Ascending aorta (tissue), 2 donors: ENCODE results near the gene DNAH2. TPM values are rescaled to one million over a fixed set of nuclear protein-coding genes. Genes with fewer than 3 reads are reported as not detected.

Experiments
- DNase-seq, 2 donors: peaks; one replicate each; pipeline ENCODE4 v3.0.0-alpha.2; 2019; ENCODE audit warnings: low spot score in 2 of 2
- H3K27ac ChIP-seq, 2 donors: fragments of 200-600 bp; sonication (generic); one replicate each; pipeline ENCODE4 v1.5.1; 2016 to 2017; ENCODE audit warnings: mild to moderate bottlenecking in 1 of 2
- H3K27me3 ChIP-seq: fragments of 200-600 bp; sonication (generic); one replicate; pipeline ENCODE4 v1.5.1; 2017
- H3K36me3 ChIP-seq, 2 donors: fragments of 200-600 bp; sonication (generic); one replicate each; pipeline ENCODE4 v1.5.1; 2016
- H3K4me1 ChIP-seq, 2 donors: fragments of 200-600 bp; sonication (generic); one replicate each; pipeline ENCODE4 v1.5.1; 2016 to 2017; ENCODE audit warnings: mild to moderate bottlenecking in 1 of 2
- H3K4me3 ChIP-seq, 2 donors: fragments of 200-600 bp; sonication (generic); one replicate each; pipeline ENCODE4 v1.5.1; 2016 to 2017; ENCODE audit warnings: mild to moderate bottlenecking in 1 of 2
- H3K9me3 ChIP-seq, 2 donors: fragments of 200-600 bp; sonication (generic); one replicate each; pipeline ENCODE4 v1.5.1; 2016
- CTCF ChIP-seq, 3 experiments: fragments of 200-600 bp in 2 of 3; fragments of 450-650 bp in 1 of 3; sonication (generic) in 2 of 3; IDR thresholded peaks; one replicate each; pipeline ENCODE4 v1.5.1; 2016 to 2019; ENCODE audit warnings: antibody characterized with exemption in 3 of 3, mild to moderate bottlenecking in 1 of 3, moderate library complexity in 1 of 3
- intact Hi-C: fragments of 100-400 bp; cut with DNase I; formaldehyde crosslinking; loops from one replicate; pipeline ENCODE4 v1.15.1; 2023
- total RNA-seq: library from RNA; depleted of rRNA; stranded (reverse); fragments of >200 nt; gene quantifications from one replicate; pipeline ENCODE4 v1.1.0, GENCODE V29; 2016

Gene DNAH2
- total RNA-seq, 1 donor from 2014 or later = 0.43 TPM

- intact Hi-C loops = loop anchor here (5.0 to 10.0 kb wide), 5 partner anchors 226 to 826 kb away; partner anchors contain the start of genes FXR2, KCTD11, PHF23 and RNASEK
- H3K36me3 ChIP-seq = peaks cover 0 to under 1% of the 10 kb centered on the region in 2 donors
- no peaks in the 10 kb centered on the region for H3K9me3 ChIP-seq
- H3K4me1 ChIP-seq = peaks cover 14 to 42% of the 10 kb centered on the region in 2 donors
- DNase-seq = no peak
- no peaks in the 10 kb centered on the region for H3K27me3 ChIP-seq
- H3K4me3 ChIP-seq = peak overlapping the region; percentile 80 to 88
- no peak for TF ChIP-seq CTCF (IDR thresholded peaks at IDR 0.05)
- H3K27ac ChIP-seq = peak overlapping the region; percentile 97 to 99
Measured at GRCh38 chr17:7840875-7841274, 123.3 kb downstream of the DNAH2 start.

DNA sequence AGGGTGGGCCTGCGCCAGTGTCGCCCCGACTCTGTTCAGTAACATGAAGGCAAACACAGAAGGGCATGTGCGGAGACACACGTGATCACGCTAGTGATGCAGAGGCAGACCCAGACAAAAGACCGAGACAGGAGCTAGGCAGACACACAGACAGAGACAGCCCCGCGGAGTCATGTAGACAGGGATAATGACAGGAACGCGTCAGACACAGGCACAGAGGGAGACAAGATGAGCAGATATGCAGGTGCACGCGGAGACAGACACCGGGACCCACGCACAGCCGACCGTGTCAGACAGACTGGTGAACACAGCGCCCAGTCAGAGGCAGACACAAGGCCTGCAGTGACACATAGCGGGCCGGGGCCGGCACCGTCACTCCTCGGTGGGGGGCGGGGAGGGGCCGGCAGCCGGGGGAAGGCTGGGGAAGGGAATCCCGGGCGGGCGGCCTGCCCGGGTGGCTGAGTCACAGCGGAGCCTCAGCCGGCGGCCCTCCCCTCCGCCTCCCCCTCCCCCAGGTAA is 123.9 kb downstream of the DNAH2 start:
- peak; percentile 88 to 97 for DNase-seq
- intact Hi-C loops = loop anchor here (5.0 to 10.0 kb wide), 5 partner anchors 227 to 827 kb away; partner anchors contain the start of genes FXR2, KCTD11, PHF23 and RNASEK
- TF ChIP-seq CTCF (IDR thresholded peaks at IDR 0.05) = peak; percentile 6 to 57 (median 21)
- Histone ChIP-seq H3K9me3 (no peaks in the 10 kb centered on the region), H3K27ac (peak overlapping the region; percentile 97 to 99), H3K27me3 (no peaks in the 10 kb centered on the region), H3K4me3 (peak overlapping the region; percentile 80 to 88), H3K4me1 (peaks cover 12 to 38% of the 10 kb centered on the region in 2 donors), H3K36me3 (peaks cover 3 to 6% of the 10 kb centered on the region in 2 donors)

- intact Hi-C loops = loop anchor here (2.0 to 10.0 kb wide), 7 partner anchors 155 to 827 kb away; partner anchors contain the start of genes FXR2, KCTD11, PHF23 and RNASEK
- H3K9me3 ChIP-seq = no peaks in the 10 kb centered on the region
- no peaks in the 10 kb centered on the region for H3K27me3 ChIP-seq
- peak; percentile 64 to 94 for DNase-seq
- TF ChIP-seq CTCF (IDR thresholded peaks at IDR 0.05) = peak in 1 of 3 experiments; percentile 3
- H3K4me3 ChIP-seq = peak overlapping the region; percentile 80 to 88
- peaks cover 7 to 11% of the 10 kb centered on the region in 2 donors for H3K36me3 ChIP-seq
- H3K4me1 ChIP-seq = peaks cover 7 to 33% of the 10 kb centered on the region in 2 donors
- peak overlapping the region; percentile 97 to 99 for H3K27ac ChIP-seq
Measured at GRCh38 chr17:7841915-7842379, 124.4 kb downstream of the DNAH2 start.

DNA sequence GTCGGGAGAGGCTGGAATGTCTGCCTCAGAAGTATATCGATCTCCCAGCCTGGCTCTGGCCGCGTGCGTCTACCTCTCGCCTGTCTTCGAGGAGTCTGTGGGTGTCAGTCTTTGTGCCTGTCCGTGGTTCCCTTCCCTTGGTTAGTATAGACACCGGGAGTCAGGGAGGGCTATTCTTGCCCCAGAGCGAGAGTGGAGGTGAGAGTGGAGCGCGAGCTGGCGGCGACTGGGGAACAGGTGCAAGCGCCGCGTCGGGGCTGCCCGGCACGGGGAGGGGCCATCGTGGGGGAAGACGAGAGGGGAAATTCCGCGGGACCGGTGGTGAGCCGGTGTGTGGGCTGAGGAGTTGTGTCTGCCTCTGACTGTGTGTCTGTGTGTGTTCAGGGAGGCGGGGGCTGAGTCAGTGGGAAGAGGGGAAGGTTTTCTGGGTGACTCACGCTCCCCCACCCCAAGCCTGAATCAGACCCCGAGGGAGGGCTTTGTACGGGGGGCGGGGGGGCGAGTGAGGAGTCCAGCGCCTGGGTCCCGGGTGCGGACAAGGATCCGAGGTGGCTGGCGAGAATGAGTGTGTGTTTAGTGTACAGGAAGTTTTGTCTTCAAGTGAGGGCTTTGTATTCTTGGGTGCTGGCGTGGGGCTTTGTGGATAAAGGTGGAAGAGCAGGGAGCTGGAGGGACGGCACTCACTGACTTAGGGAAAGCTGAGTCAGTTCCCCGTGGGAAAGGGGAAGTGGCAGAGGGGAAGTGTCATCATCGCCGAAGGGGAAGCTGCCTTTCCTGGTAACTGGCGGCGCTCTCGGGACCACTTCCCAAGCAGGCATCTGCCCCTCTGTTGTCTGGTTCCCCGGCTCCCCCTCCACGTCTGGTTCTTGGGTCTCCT is 125.1 kb downstream of the DNAH2 start:
- H3K27ac ChIP-seq = peak overlapping the region; percentile 97 to 99
- intact Hi-C loops = loop anchor here (2.0 to 10.0 kb wide), 7 partner anchors 156 to 828 kb away; partner anchors contain the start of genes FXR2, KCTD11, PHF23 and RNASEK
- no peaks in the 10 kb centered on the region for H3K27me3 ChIP-seq
- peaks cover 6 to 29% of the 10 kb centered on the region in 2 donors for H3K4me1 ChIP-seq
- DNase-seq = peak; percentile 85 to 94
- peak overlapping the region; percentile 80 to 88 for H3K4me3 ChIP-seq
- H3K36me3 ChIP-seq = peaks cover 14 to 18% of the 10 kb centered on the region in 2 donors
- TF ChIP-seq CTCF (IDR thresholded peaks at IDR 0.05) = no peak
- no peaks in the 10 kb centered on the region for H3K9me3 ChIP-seq

- peaks cover 6 to 25% of the 10 kb centered on the region in 2 donors for H3K4me1 ChIP-seq
- intact Hi-C loops = loop anchor here (2.0 to 10.0 kb wide), 7 partner anchors 156 to 828 kb away; partner anchors contain the start of genes FXR2, KCTD11, PHF23 and RNASEK
- peaks cover 19 to 24% of the 10 kb centered on the region in 2 donors for H3K36me3 ChIP-seq
- H3K9me3 ChIP-seq = no peaks in the 10 kb centered on the region
- H3K4me3 ChIP-seq = peak overlapping the region; percentile 80 to 88
- no peaks in the 10 kb centered on the region for H3K27me3 ChIP-seq
- DNase-seq = no peak
- TF ChIP-seq CTCF (IDR thresholded peaks at IDR 0.05) = peak in 1 of 3 experiments; percentile 19
- peak overlapping the region; percentile 97 to 99 for H3K27ac ChIP-seq
Measured at GRCh38 chr17:7843257-7843535, 125.7 kb downstream of the DNAH2 start.
